GM12864 (cell line): Measurements from ENCODE around the gene CDH11.

Experiments used
- DNase-seq: peaks from one replicate; pipeline ENCODE4 v3.0.0-alpha.2; 2011; ENCODE audit warnings: low read depth
- H3K4me3 ChIP-seq: 2 replicates; pipeline ENCODE4 v1.5.1; 2011; ENCODE audit warnings: mild to moderate bottlenecking, low read depth, low read length, control low read depth
- CTCF ChIP-seq: IDR thresholded peaks from 2 replicates; pipeline ENCODE4 v1.5.1; 2011; ENCODE audit warnings: low read depth, mild to moderate bottlenecking, moderate library complexity, low read length, control low read depth, inconsistent platforms; ENCODE audit errors: missing control alignments

CDH11 gene

GRCh38 chr16:64996641-64997040, 125.2 kb downstream of the CDH11 start:
- no peak overlapping the region for H3K4me3 ChIP-seq
- no peak for DNase-seq
- TF ChIP-seq CTCF, result no peak

- no peak for DNase-seq
- no peak overlapping the region for H3K4me3 ChIP-seq
Observed at GRCh38 chr16:64993464-64993863, 128.4 kb downstream of the CDH11 start.

GRCh38 chr16:64991001-64991400, 130.9 kb downstream of the CDH11 start:
- TF ChIP-seq CTCF, result no peak
- DNase-seq, result no peak
- H3K4me3 ChIP-seq, result no peak overlapping the region

More at GRCh38 chr16:64993464-64993863, 128.4 kb downstream of the CDH11 start:
- no peak for TF ChIP-seq CTCF

- H3K4me3 ChIP-seq, result no peak overlapping the region
- no peak for TF ChIP-seq CTCF
- no peak for DNase-seq
Observed at GRCh38 chr16:64990101-64990500, 131.8 kb downstream of the CDH11 start.

- DNase-seq, result no peak
- TF ChIP-seq CTCF, result no peak
- no peak overlapping the region for H3K4me3 ChIP-seq
Observed at GRCh38 chr16:64989050-64989449, 132.8 kb downstream of the CDH11 start.

- TF ChIP-seq CTCF, result peak; percentile 25
- DNase-seq, result no peak
- no peak overlapping the region for H3K4me3 ChIP-seq
Observed at GRCh38 chr16:64983963-64984362, 137.9 kb downstream of the CDH11 start.

GRCh38 chr16:64983231-64983630, 138.6 kb downstream of the CDH11 start:
- no peak for TF ChIP-seq CTCF
- no peak overlapping the region for H3K4me3 ChIP-seq
- no peak for DNase-seq
